SK-N-SH treated with all-trans-retinoic acid at 6 μM for 48 hours (cell line): ENCODE data around the gene DPP10.

ENCODE experiments used
- ARNTL ChIP-seq: fragments of 450-650 bp; formaldehyde crosslinking; IDR thresholded peaks from 2 replicates; pipeline ENCODE4 v1.5.0; 2020; ENCODE audit warnings: low read depth, mild to moderate bottlenecking, moderate library complexity, borderline replicate concordance
- OSR1 ChIP-seq: fragments of 250-450 bp; sonication (Bioruptor Pico); IDR thresholded peaks from 2 replicates; pipeline ENCODE4 v1.8.0; 2022; ENCODE audit warnings: moderate library complexity, mild to moderate bottlenecking, inconsistent platforms
- RARB ChIP-seq: fragments of 250-450 bp; sonication (Bioruptor Pico); IDR thresholded peaks from 2 replicates; pipeline ENCODE4 v1.8.0; 2021; ENCODE audit warnings: mild to moderate bottlenecking, moderate library complexity
- TOX ChIP-seq: fragments of 250-450 bp; sonication (Bioruptor Pico); IDR thresholded peaks from 2 replicates; pipeline ENCODE4 v1.8.0; 2021; ENCODE audit warnings: mild to moderate bottlenecking, moderate library complexity, borderline replicate concordance
- ZFP3 ChIP-seq: fragments of 250-450 bp; sonication (Bioruptor Pico); IDR thresholded peaks from 2 replicates; pipeline ENCODE4 v1.5.0; 2020; ENCODE audit warnings: mild to moderate bottlenecking, moderate library complexity
- TF ChIP-seq, protein P1 (sequence below): fragments of 250-450 bp; sonication (Bioruptor Pico); IDR thresholded peaks from 2 replicates; pipeline ENCODE4 v1.5.1; 2020; ENCODE audit warnings: low read depth, mild to moderate bottlenecking, moderate library complexity
- TF ChIP-seq, protein P2 (sequence below): fragments of 250-450 bp; sonication (Bioruptor Pico); IDR thresholded peaks from 2 replicates; pipeline ENCODE4 v1.5.1; 2021; ENCODE audit warnings: mild to moderate bottlenecking, moderate library complexity
- TF ChIP-seq, protein P3 (sequence below): fragments of 250-450 bp; sonication (Bioruptor Pico); IDR thresholded peaks from 2 replicates; pipeline ENCODE4 v1.8.0; 2021; ENCODE audit warnings: low read depth, mild to moderate bottlenecking, moderate library complexity, borderline replicate concordance

DNA sequence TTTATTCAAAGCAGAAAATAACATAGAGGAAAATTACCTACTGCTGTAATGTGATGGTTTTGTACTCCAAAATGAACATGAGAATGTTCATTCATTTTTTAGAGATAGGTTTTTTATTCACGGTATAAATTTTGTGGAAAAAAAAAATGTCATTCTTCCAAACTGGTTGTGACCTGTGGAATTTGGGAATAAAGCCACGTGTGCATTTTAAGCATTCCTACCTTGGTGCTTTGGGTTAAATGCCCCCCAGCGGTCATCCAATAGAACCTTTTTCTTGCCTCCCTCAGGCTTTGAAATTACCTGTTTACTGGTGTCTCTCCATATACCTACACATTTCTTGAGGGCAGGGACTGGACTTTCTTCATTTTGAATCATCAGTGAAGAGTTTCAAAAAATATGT lies 740.7 kb downstream of the DPP10 start:
- TF ChIP-seq, protein P1, sequence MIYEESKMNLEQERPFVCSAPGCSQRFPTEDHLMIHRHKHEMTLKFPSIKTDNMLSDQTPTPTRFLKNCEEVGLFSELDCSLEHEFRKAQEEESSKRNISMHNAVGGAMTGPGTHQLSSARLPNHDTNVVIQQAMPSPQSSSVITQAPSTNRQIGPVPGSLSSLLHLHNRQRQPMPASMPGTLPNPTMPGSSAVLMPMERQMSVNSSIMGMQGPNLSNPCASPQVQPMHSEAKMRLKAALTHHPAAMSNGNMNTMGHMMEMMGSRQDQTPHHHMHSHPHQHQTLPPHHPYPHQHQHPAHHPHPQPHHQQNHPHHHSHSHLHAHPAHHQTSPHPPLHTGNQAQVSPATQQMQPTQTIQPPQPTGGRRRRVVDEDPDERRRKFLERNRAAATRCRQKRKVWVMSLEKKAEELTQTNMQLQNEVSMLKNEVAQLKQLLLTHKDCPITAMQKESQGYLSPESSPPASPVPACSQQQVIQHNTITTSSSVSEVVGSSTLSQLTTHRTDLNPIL (CRISPR knock-in tag), result no peak
- TF ChIP-seq ZFP3 (no peak), RARB (no peak), ARNTL (no peak), OSR1 (no peak), TOX (CRISPR knock-in tag) (no peak)
- TF ChIP-seq, protein P2, sequence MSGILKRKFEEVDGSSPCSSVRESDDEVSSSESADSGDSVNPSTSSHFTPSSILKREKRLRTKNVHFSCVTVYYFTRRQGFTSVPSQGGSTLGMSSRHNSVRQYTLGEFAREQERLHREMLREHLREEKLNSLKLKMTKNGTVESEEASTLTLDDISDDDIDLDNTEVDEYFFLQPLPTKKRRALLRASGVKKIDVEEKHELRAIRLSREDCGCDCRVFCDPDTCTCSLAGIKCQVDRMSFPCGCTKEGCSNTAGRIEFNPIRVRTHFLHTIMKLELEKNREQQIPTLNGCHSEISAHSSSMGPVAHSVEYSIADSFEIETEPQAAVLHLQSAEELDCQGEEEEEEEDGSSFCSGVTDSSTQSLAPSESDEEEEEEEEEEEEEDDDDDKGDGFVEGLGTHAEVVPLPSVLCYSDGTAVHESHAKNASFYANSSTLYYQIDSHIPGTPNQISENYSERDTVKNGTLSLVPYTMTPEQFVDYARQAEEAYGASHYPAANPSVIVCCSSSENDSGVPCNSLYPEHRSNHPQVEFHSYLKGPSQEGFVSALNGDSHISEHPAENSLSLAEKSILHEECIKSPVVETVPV (CRISPR knock-in tag), result no peak
- TF ChIP-seq, protein P3, sequence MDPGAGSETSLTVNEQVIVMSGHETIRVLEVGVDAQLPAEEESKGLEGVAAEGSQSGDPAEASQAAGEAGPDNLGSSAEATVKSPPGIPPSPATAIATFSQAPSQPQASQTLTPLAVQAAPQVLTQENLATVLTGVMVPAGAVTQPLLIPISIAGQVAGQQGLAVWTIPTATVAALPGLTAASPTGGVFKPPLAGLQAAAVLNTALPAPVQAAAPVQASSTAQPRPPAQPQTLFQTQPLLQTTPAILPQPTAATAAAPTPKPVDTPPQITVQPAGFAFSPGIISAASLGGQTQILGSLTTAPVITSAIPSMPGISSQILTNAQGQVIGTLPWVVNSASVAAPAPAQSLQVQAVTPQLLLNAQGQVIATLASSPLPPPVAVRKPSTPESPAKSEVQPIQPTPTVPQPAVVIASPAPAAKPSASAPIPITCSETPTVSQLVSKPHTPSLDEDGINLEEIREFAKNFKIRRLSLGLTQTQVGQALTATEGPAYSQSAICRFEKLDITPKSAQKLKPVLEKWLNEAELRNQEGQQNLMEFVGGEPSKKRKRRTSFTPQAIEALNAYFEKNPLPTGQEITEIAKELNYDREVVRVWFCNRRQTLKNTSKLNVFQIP (CRISPR knock-in tag), result no peak
